ENCODE results near the gene DAGLA. TPM values are rescaled to one million over a fixed set of nuclear protein-coding genes. Genes with fewer than 3 reads are reported as not detected.
"Not testable (repeated sequence)": the region's sequence is repeated elsewhere in the genome, so short reads cannot be mapped to it uniquely, and the experiment has no call there.

The DAGLA gene
- total RNA-seq, 1 donor from 2014 or later: 0.25 TPM

DNA sequence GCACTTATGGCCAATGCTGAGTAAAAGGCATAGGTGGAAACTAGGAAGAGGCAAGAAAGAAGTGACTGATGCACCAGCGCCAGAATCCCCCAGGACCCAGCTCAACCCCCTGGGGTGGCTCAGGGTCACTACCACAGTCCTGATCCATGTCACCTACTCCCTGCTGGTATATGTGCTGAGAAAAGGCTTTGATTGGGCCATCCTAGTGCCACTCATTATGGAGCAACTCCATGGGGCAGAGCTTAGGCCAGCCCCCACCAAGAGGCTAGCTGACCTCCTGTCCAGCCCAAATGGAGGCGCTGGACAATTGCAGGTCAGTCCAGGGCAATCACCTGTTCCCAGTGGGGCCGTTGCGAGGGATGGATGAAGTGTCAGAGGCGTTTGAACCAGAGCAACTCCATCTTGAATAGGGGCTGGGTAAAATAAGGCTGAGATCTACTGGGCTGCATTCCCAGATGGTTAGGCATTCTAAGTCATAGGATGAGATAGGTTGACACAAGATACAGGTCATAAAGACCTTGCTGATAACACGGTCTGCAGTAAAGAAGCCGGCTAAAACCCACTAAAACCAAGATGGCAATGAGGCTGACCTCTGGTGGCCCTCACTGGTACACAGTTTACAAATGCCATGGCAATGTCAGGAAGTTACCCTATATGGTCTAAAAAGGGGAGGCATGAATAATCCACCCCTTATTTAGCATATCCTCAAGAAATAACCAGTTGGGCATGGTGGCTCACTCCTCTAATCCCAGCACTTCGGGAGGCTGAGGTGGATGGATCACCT lies 20.6 kb upstream of the DAGLA start:
- intact Hi-C loops (cut with micrococcal nuclease): no loop called here

DNA sequence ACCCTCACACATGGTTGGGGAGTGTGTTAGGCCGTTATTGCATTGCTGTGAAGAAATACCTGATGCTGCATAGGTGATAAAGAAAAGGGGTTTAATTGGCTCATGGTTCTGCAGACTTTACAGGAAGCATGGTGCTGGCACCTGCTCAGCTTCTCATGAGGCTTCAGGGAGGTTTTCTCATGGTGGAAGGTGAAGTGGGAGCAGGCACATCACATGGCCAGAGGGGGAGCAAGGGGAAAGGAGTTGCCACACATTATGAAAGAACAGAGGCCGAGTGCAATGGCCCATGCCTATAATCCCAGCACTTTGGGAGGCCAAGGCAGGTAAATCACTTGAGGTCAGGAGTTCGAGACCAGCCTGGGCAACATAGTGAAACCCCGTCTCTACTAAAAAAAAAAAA lies 19.2 kb upstream of the DAGLA start:
- intact Hi-C loops (cut with micrococcal nuclease): not testable (repeated sequence)

DNA sequence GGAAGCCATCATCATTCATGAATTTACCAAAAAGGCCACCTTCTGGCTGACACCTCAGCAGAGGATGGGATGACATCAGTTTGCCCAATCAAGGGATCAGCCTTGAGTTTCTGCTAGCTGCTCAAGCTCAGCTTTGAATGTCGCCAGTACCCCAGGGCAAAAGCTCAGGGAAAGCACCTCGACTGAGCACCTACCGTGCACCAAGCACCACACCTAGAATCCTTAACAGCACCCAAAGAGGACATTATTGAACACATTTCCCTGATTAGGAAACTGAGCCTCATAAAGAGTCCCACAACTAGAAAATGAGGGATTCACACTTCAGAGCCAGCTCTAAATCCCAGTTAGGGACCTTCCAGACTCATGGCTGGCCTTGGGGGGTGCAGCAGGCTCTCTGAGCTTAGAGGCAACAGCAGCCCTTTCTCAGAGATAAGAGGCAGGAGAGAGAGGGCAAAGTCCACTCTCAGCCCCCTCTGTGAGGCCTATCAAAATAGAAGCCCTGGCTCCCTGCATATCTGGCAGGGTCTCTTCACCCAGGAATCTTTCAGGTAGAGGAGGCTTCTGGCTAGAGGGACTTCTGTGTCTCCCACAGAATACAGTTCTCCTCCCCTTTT lies 13.4 kb upstream of the DAGLA start:
- intact Hi-C loops (cut with micrococcal nuclease): no loop called here

DNA sequence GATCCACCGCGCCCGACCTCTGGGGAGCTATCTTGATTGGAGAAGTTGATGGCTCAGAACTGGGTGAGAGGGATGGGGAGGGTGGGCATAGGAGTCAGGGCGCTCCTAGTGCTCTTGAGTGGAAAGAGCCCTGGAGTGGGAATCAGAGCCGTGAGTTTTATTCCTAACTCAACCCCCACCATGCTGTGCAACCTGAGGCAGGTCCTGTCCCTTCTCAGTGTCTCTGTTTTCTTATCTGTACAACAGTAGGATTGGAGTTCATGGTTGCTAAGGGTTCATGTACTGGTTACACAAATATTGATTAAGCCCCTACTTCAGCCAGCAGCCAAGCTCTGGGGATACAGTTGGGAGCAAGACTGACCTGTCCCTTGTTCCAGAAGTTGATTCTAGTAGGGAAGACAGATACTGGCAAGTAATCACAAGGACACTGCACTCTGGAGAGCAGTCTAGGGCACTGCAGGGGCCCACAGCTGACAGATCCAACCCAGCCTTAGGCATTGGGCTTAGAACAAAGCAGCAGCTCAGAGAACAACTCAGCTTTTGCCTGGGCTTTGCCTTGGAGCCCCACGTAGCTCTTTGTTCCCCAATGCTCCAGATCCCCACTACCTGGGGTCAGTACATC lies 12.4 kb upstream of the DAGLA start:
- intact Hi-C loops (cut with micrococcal nuclease): no loop called here

DNA sequence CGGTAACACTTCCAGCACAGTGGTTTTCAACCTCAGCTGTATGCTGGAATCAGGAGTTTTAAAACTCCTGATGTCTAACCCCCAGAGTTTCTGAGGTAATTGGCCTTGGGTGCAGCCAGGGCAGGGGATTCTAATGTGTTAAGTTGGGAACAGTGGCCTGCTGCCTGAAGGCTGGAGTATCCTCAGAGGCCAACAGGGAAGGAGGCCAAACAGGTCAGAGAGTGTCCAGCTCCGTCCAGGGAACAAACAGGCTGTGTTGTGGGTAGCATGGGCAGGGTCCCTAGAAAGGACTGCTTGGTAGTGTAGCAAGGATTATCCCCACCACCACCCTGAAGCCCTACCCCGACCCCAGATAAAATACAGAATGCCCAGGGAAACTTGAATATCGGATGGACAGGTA lies 10.8 kb upstream of the DAGLA start:
- intact Hi-C loops (cut with micrococcal nuclease): no loop called here

DNA sequence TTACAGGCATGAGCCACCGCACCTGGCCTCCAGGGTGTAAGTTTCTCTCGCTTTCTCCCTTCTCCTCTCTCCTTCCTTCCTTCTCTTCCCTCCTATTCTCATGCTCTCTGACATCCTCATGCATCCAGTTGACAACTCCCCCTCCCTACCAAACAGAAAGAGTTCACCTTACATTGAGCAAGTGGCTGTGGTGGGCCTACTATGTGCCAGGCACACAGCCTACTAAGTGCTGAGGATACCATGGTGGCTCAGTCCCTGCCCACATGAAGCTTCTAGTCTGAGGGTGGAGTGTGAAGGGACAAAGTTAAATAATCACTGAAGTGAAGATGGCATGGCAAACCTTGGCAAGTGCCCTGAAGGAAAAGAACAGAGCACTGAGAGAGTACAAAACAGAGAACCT lies 9.6 kb upstream of the DAGLA start:
- intact Hi-C loops (cut with micrococcal nuclease): no loop called here

DNA sequence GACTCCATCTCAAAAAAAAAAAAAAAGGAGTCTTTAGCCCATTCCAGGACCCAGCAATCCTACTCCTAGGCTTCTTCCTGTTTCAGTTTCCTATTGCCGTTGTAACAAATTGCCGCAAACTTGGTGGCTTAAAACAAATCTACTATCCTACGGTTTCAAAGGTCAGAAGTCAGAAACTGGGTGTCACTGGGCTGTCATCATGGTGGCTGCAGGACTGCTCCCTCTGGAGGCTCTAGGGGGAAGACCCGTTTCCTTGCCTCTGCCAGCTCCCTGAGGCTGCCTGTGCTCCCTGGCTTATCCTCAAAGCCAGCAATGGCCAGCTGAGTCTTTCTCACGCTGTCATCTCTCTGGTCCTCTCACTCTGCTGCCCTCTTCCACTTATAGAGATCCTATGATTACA lies 8.7 kb upstream of the DAGLA start:
- intact Hi-C loops (cut with micrococcal nuclease): no loop called here

DNA sequence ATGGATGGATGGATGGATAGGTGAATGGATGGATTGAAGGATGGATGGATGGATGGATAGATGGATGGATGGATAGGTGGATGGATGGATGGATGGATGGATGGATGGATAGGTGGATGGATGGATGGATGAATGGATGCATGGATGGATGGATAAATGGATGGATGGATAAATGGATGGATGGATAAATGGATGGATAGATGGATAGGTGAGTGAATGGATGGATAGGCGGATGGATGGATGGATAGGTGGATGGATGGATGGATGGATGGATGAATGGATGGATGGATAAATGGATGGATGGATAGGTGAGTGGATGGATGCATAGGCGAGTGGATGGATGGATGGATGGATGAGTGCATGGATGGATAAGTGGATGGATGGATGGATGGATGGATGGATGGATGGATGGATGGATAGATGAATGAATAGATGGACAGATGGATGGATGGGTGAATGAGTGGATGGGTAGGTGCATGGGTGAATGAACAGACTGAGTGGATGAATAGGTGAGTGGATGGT lies 6.2 kb upstream of the DAGLA start:
- intact Hi-C loops (cut with micrococcal nuclease): not testable (repeated sequence)

DNA sequence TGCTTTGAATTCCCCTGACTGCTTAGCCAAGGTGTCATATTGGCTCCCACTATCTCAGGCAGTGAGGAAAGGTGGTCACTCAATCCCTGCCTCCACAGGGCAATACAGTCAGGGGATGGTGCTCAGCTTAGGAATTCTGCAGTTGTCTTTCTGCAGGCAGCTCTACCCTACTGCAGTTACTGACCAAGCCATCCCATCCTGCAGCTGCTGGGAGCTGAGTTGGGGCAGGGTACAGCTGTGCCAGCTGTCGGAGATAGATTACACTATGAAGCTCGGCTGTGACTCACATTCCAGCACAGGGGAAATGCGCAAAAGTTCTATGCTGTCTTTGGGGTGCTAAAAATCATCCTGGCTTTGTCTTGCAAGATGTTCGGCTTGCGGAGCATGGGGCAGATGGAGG lies 4.4 kb upstream of the DAGLA start:
- intact Hi-C loops (cut with micrococcal nuclease): no loop called here

DNA sequence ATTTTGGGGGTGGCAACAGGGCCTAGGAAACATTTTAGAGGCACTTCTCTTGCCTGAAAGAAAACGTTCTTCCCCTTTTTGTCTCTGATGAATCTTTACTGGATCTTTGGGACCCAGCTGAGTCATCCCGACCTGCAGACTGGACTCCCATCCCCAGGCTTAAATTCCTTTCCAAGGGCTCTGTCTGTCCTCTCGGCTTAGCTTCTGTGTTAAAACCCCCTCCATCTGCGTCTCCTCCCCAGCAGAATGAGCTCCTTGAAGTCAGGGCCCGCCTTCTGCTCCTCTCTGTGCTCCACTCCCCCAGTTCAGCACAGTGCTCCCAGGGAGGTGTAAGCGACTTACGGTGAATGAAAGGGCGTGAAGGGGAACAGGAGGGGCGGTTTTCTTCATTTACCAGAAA lies 895 bp upstream of the DAGLA start:
- intact Hi-C loops (cut with micrococcal nuclease): no loop called here

DNA sequence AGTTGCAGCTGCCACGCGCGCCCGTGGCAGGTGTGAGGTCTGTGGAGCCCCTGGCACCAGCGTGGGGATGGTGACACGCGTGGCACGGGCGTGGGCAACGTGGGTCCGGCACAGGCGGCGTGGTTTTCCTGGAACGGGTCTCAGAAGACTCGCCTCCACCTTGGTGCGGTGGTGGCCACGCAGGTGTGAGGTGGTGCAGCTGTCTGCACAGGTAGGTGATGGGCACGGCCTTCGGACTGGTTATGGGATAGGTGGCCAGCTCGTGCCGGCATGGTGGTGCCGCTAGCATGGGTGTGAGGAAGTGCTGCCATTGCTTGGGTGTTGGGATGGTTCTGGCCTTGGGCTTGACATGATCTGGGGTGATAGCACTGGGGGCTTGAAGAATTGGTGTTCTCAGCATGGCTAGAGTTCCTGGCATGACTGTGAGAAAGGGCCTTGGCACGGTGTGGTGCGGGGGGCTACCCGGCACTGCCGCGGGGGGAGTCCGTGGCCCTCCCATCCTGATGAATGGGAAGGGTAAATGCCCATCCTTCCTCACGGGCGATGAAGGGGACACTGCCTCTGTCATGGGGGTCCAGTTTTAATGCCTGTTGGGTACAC lies 531 bp downstream of the DAGLA start:
- intact Hi-C loops (cut with micrococcal nuclease): loop anchor here (1.0 kb wide), 2 partner anchors 16 to 53 kb away; no protein-coding TSS in a partner anchor

DNA sequence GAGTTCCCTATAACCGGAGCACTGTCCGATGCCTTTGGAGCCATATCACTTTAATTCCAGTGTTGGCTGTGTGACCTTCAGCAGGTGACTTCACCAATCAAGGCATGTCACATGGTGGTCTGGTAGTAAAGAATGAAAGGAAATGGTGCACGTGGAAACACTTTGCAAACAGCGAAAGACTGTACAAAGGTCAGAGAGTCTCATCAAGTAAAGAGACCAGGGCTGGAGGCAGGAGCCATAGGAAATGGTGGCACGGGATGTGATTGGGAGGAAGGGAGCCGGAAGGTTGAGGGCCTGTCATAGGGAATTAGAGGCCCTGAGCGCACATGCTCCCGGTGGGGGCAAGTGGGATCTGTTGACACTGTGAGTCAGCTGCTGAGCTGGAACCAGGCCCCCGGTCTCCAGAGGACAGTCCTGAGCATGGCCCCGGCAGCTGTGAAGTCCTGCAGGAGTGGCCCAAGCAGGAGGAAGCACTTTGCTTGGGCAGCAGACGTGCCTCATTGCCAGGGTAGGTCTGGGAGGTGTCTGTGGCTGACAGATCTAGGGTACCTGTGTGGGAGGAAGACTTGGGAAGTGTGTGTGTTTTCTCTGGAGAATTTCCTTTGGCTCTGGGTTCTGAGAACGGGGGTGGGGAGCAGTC lies 2.0 kb downstream of the DAGLA start:
- intact Hi-C loops (cut with micrococcal nuclease): no loop called here

DNA sequence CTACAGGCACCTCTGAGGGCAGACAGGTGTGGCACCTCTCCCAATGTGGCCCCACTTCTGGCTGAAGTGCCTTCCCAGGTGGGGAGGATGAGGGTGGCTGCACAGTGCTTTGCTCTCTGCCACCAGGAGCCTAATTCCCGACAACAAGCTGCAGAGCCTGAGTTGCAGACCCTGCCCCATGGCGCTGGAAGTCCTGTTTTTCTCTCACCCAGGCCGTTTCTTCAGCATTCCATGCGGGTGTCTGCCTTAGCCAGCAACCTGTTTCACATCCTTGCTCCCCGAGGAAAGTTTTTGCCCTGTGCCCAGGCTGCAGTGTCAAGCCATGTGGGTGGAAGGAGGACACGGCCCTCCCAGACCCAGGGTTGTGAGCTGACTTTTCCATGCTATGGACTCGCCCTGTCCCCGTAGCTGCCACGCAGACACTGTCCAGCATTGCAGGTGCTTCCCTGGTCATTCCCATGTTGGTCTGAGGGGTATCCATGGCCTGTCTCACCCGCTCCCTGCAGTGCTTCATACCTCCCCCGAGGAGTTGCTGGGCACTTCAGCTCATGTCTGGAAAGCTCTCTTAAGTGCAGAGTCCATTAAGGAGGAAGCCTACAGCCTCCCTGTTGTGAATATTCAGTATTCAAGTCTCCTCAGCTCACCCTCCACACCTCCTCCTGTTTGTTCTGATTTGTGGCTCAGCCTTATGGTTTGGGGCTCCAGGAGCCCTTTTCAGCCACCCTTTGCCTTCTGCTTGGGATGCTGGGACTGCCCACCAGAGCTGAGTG lies 2.9 kb downstream of the DAGLA start:
- intact Hi-C loops (cut with micrococcal nuclease): no loop called here

DNA sequence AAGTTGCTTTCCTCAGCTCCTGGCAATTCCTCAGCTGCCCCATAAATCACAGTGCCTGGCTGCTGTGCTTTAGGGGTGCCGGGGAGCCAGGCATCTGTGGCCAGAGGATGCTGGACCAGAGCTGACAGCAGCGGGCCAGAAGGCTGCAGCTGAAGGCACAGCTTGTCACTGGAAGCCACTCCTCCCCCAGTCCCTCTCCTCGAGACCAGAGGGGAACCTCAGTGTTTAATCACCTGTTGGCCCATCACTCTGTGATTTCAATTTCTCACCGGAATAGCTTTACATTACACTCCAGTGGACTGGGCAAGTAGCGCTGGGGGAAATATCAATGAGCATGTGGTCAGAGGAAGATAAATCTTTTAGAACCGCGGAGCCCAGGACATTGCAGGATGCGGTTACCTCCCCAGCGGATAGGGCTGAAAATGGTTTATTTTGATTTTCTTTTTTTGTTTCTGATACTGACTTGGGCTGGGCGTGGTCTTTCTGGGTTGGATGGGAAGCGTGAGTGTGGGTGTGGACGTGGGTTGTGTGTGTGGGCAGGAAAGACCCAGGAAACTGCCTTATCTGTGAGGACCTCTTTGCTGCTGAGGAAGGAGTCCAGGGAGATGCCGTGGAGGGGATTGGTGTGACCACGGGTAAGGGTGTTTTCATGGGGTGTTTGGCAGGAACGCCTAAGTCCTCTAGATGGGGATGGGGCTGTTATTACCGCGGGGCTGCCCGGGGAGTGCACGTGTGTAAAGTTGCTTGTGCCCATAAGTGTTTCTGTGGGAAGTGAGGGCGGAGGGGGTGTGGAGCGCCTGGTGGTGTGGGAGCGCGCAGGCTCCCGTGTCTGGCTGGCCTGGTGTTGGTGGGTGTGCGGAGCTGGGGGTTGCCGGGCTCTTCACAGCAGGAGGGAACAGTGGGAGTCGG lies 4.0 kb downstream of the DAGLA start:
- intact Hi-C loops (cut with micrococcal nuclease): loop anchor here (1.0 kb wide), 1 partner anchor 12 kb away; no protein-coding TSS in a partner anchor

DNA sequence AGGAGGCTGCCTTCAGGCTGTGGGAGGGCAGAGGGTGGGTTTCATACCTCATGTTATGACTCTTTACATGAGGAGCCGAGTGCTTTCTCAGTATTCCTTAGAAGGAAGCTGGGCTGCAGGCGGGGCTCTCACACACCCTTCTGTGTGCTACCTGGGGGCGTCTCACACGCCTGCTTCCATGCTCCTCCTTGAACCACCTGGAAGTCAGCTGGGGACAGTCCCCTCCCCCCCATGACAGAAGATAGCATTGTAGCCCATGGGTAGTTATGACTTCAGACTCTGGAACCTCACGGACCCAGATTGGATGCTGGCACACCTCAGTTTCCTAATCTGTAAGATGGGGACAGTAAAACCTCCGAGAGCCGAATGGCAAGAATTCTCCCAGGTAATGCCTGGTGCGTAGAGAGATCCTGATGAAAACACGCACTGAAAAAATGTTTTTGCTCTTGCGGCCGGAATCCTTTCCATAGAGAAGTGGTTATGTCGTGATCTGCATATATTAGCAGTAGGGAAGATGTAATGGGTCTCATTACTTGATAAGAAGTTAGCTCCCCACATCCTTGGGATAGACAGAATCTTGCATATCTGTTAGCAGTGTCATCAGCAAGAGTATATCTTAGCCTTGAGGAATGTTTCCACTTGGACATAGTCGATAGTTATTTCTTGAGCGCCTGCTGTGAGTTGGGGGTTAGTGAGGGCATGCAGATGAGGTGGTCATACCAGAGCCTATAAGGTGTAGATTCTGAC lies 4.9 kb downstream of the DAGLA start:
- intact Hi-C loops (cut with micrococcal nuclease): loop anchor here (1.0 kb wide), 1 partner anchor 11 kb away; no protein-coding TSS in a partner anchor

DNA sequence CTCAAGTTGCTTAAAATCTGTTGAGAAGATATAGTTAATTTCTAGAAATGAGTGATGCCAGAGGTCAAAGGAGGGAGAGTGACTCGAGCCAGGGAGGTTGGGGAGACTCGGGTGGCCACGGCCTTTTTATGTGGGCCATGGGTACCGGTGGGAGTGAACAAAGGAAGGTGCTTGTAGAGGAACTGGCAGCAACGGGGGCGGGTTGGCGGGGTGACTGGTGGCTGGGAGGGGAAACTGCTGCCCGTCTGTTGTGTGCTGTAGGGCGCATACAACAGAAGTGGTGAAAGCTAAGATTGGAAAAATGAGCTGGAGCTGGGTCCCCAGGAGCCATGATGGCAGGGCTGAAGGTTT lies 5.4 kb downstream of the DAGLA start:
- intact Hi-C loops (cut with micrococcal nuclease): no loop called here

DNA sequence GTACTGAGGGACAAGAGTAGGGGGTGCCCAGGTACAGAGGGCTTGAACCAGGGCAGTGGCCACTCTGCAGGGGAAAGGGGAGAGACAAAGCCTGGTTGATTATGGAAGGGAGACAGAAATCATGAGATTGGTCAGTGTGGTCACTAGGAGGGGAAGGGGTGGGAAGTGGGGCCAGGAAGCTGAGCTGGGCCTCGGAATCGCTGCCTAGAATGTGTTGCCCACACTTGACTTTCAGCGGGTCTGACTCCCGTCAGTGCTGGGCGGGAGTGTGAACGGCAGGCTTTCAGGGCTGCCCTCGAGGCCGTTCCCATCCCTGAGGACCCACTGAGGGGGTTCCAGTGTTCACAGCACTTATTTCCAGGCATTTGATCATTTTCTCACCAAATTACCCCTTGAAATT lies 5.9 kb downstream of the DAGLA start:
- intact Hi-C loops (cut with micrococcal nuclease): no loop called here

DNA sequence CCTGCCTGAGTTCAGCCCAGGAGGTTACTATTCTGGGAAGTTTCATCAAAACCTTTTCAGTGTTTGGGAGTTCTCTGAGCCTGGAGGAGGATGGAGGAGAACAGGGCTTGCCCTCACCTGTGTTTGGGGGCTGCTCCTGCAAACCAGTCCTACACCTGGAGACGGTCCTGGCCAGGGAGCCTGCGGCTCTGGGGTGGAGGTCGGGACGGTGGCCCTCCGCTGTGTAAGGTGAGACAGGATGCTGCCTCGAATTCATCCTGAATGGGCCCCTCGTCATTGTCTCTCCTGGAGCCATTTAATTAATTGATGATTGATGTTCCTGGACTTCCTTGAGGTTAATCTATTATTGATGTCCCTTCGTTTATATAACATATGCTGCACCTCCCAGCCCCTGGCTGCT lies 6.3 kb downstream of the DAGLA start:
- intact Hi-C loops (cut with micrococcal nuclease): no loop called here

DNA sequence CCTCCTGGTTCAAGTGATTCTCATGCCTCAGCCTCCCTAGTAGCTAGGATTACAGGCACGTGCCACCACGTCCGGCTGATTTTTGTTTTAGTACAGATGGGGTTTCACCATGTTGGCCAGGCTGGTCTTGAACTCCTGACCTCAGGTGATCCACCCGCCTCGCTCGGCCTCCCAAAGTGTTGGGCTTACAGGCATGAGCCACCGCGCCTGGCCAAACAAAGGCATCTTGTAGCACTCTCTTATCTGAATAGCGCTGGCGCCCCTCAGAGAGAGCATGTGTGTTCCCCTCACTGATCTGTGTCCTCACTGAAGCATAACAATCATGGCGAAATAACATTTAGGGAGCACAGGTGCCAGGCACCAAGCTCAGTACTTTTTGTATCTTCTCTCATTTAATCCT lies 7.2 kb downstream of the DAGLA start:
- intact Hi-C loops (cut with micrococcal nuclease): no loop called here
